Karpas-422 (cell line): ENCODE results near the gene MFN1. TPM values are rescaled to one million over a fixed set of nuclear protein-coding genes. Genes with fewer than 3 reads are reported as not detected.
"Not testable (repeated sequence)": the region's sequence is repeated elsewhere in the genome, so short reads cannot be mapped to it uniquely, and the experiment has no call there.

Experiments
- DNase-seq: peaks from one replicate; pipeline ENCODE4 v3.0.0-alpha.2; 2015
- H2AFZ ChIP-seq: fragments of 200-600 bp; sonication (generic); 2 replicates; pipeline ENCODE4 v1.6.1; 2014; ENCODE audit warnings: antibody characterized with exemption, low read length, mixed read lengths
- H3K27ac ChIP-seq: fragments of 200-600 bp; sonication (generic); 2 replicates; pipeline ENCODE4 v1.5.1; 2014; ENCODE audit warnings: mild to moderate bottlenecking, low read length, moderate library complexity
- H3K27me3 ChIP-seq: fragments of 200-600 bp; sonication (generic); 2 replicates; pipeline ENCODE4 v1.6.1; 2014; ENCODE audit warnings: low read length, mixed read lengths
- H3K36me3 ChIP-seq: fragments of 200-600 bp; sonication (generic); 2 replicates; pipeline ENCODE4 v1.6.1; 2014; ENCODE audit warnings: low read length, mixed read lengths; ENCODE audit not compliant: insufficient read depth
- H3K4me1 ChIP-seq: fragments of 200-600 bp; sonication (generic); 2 replicates; pipeline ENCODE4 v1.6.1; 2014; ENCODE audit warnings: mild to moderate bottlenecking, low read length, mixed read lengths
- H3K4me2 ChIP-seq: fragments of 200-600 bp; sonication (generic); 2 replicates; pipeline ENCODE4 v1.6.1; 2014; ENCODE audit warnings: low read length, low read depth, mild to moderate bottlenecking; ENCODE audit not compliant: poor library complexity, severe bottlenecking
- H3K4me3 ChIP-seq: fragments of 200-600 bp; sonication (generic); 2 replicates; pipeline ENCODE4 v1.5.1; 2014; ENCODE audit warnings: mild to moderate bottlenecking, antibody characterized with exemption, low read length, mixed read lengths
- H3K79me2 ChIP-seq: fragments of 200-600 bp; sonication (generic); 2 replicates; pipeline ENCODE4 v1.6.1; 2014; ENCODE audit warnings: mild to moderate bottlenecking, low read length, mixed read lengths
- H3K9ac ChIP-seq: fragments of 200-600 bp; sonication (generic); 2 replicates; pipeline ENCODE4 v1.6.0; 2014; ENCODE audit warnings: low read length
- H3K9me2 ChIP-seq: fragments of 200-600 bp; sonication (generic), shearing (Covaris generic); replicated peaks from 2 replicates; pipeline ENCODE4 v1.6.0; 2014; ENCODE audit warnings: mild to moderate bottlenecking, low read length, moderate library complexity; ENCODE audit not compliant: insufficient read depth
- H3K9me3 ChIP-seq: fragments of 300-700, 200-600 bp; sonication (generic); 2 replicates; pipeline ENCODE4 v1.6.1; 2014; ENCODE audit warnings: low read length, mixed read lengths
- H4K20me1 ChIP-seq: fragments of 200-600 bp; sonication (generic); 2 replicates; pipeline ENCODE4 v1.6.1; 2014; ENCODE audit warnings: mild to moderate bottlenecking, antibody characterized with exemption, low read length, low read depth; ENCODE audit not compliant: insufficient read depth
- total RNA-seq: library from RNA; depleted of rRNA; stranded (reverse); fragments of >200 nt; shearing (Covaris generic); gene quantifications from 2 replicates; pipeline ENCODE4 v1.2.3, GENCODE V29; 2014; ENCODE audit warnings: low replicate concordance; rRNA removed

Gene MFN1
- total RNA-seq: 26.1 and 58.9 TPM in 2 replicates

DNA sequence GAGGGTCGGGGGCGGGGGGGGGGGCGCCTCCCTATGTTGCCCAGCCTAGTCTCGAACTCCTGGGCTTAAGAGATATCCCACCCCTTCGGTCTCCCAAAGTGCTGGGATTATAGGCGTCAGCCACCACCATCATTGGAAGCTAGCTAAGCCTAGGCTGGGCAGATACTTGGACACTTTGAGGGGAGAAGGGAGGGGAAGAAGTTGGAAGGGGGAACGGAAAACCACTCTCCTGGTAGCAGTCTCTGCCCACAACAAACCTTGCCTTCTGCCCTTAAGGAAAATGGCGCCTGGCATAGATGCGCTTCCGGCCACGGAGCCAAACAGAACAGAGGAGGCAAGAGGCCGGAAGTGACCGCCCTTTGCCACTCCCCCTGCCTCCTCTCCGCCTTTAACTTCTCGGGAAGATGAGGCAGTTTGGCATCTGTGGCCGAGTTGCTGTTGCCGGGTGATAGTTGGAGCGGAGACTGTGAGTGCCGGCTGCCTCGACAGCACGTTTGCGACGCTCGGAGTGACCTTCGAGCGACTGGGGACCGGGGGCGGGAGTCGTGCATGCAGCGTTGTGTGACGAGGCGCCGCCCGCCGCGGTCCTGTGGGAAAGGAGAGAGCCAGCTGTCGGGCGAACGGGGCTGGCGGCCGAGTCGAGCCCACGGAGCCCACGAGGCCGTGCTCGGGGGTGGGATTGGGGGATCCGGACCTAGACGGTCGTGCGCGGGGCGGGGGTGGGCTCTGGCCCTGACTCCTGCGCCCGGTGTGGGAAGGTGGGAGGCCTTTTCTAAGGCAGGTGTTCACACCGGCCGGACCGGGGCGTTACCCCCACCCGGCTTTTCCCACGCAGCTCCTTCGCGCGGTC, at the start of gene MFN1:
TSS of gene MFN1 (plus strand) at position 365 of the 850 bp plus-strand sequence. CDS start 1,143 bp downstream, outside the sequence.
- Histone ChIP-seq H3K4me3 (peak within 1 kb of the TSS; percentile 83), H3K9me3 (no peaks in the 10 kb centered on the region), H2AFZ (peak within 1 kb of the TSS; percentile 90), H3K27me3 (no peaks in the 10 kb centered on the region), H3K4me2 (peak within 1 kb of the TSS; percentile 76), H3K36me3 (peaks cover 17% of the 10 kb centered on the region), H3K9ac (peak within 1 kb of the TSS; percentile 78), H3K9me2 (no peaks in the 10 kb centered on the region), H3K4me1 (peaks cover 32% of the 10 kb centered on the region), H4K20me1 (no peaks in the 10 kb centered on the region), H3K27ac (peak within 1 kb of the TSS; percentile 81), H3K79me2 (peaks cover 38% of the 10 kb centered on the region)
- peak; percentile 96 for DNase-seq

DNA sequence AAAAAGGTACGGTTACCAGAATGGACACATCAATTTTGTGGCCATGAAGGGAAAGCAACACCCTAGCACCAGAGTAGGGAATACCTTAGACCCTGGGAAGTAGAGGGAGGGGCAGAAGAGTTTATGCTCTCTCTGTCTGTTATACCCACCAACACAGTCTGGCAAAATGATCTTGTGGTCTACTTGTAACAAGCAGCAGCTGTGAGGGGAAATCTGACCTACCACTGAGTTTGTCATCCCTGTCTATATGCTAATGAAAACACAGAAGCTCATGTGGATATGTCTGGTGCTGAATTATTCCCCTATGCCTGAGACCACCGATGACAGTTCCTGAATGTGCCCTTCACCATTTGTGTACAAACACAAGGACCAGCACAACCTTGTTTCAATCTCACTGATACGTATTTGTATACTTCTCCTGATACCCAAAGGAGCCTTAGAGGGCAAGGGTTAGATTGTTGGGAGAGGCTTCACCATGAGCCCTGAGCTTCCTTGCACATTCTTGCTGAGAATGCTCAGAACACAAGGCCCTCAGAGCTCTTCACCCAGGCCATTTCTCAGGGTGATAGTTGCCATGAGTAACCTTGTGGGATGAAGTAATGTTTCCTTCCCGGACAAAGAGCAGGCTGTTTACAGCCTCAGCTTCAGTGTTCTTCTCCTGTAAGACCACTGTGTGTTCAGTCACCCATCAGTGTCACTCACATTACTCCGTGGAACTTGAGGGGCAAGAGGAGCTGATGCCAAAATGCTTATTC, 49.4 kb upstream of the MFN1 start:
- H2AFZ ChIP-seq: no peak overlapping the region
- no peak for DNase-seq
- H3K9me3 ChIP-seq: peaks cover 7% of the 10 kb centered on the region
- H3K9me2 ChIP-seq: no peaks in the 10 kb centered on the region
- H3K4me2 ChIP-seq: no peak overlapping the region
- no peaks in the 10 kb centered on the region for H3K4me1 ChIP-seq
- no peak overlapping the region for H3K27ac ChIP-seq
- no peak overlapping the region for H3K9ac ChIP-seq
- 0 out of 2 replicates have a peak, but pooled peaks cover 3% of the 10 kb centered on the region for H3K27me3 ChIP-seq
- no peak overlapping the region for H3K4me3 ChIP-seq
- H3K36me3 ChIP-seq: no peaks in the 10 kb centered on the region
- H4K20me1 ChIP-seq: no peaks in the 10 kb centered on the region
- H3K79me2 ChIP-seq: no peaks in the 10 kb centered on the region

GRCh38 chr3:179299316-179299715, 48.2 kb upstream of the MFN1 start:
- no peak overlapping the region for H3K4me3 ChIP-seq
- H3K9me3 ChIP-seq: peaks cover 7% of the 10 kb centered on the region
- H3K36me3 ChIP-seq: no peaks in the 10 kb centered on the region
- H3K9ac ChIP-seq: no peak overlapping the region
- no peak overlapping the region for H3K27ac ChIP-seq
- no peaks in the 10 kb centered on the region for H3K4me1 ChIP-seq
- H4K20me1 ChIP-seq: no peaks in the 10 kb centered on the region
- no peak overlapping the region for H2AFZ ChIP-seq
- no peak overlapping the region for H3K4me2 ChIP-seq
- H3K79me2 ChIP-seq: no peaks in the 10 kb centered on the region
- H3K9me2 ChIP-seq: no peaks in the 10 kb centered on the region
- H3K27me3 ChIP-seq: 0 out of 2 replicates have a peak, but pooled peaks cover 3% of the 10 kb centered on the region
- no peak for DNase-seq

DNA sequence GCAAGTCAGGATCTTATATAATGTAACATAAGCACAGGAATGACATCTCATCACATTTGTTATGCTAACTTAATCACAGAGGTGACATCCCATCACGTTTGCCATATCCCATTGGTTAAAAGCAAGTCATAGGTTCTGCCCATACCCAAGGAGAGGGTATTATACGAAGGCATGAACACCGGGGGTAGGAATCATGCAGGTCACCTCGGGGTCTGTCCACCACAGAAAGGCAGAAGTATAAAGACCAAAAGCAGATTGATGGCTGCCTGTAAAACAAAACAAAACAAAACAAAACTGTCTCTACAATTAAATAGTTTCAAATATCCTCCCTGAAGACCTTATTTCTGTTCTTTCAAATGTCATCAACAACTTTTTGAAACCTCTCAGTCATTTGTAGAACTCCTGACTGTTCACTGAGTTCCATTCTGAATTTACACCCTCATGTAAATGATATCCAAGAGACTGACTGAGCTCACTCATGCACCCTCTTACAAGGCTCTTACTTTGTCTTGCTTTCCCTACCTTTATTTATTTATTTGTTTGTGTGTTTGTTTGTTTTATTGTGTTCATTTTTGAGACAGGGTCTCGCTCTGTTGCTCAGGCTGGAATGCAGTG, 47.4 kb upstream of the MFN1 start:
- Histone ChIP-seq H4K20me1 (no peaks in the 10 kb centered on the region), H3K27me3 (0 out of 2 replicates have a peak, but pooled peaks cover 3% of the 10 kb centered on the region), H3K36me3 (no peaks in the 10 kb centered on the region), H3K9me2 (no peaks in the 10 kb centered on the region), H3K4me3 (no peak overlapping the region), H3K9ac (no peak overlapping the region), H3K9me3 (peaks cover 7% of the 10 kb centered on the region), H3K4me2 (no peak overlapping the region), H3K4me1 (no peaks in the 10 kb centered on the region), H3K79me2 (no peaks in the 10 kb centered on the region), H3K27ac (no peak overlapping the region), H2AFZ (no peak overlapping the region)
- no peak for DNase-seq

DNA sequence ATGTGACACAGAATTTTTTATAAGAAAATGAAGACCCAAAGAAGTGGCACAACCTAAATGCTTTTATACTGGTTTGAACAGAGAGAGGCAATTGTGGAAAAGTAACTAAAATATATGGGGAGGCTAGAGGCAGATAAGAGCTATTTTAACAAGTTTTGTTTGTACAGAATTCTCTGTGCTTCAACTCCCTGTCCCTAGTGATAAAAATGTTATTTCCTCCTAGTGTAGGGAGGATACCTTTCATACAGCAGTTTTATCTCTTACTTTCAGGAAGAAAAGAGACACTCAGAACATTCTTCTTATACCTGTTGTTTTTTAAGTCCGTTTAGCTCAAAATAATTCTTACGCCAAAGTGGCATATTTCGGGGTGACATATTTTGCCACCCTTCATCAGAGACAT, 45.9 kb upstream of the MFN1 start:
- H4K20me1 ChIP-seq: no peaks in the 10 kb centered on the region
- H3K27ac ChIP-seq: no peak overlapping the region
- H3K4me2 ChIP-seq: no peak overlapping the region
- no peak for DNase-seq
- H3K27me3 ChIP-seq: 0 out of 2 replicates have a peak, but pooled peaks cover 3% of the 10 kb centered on the region
- H3K9me3 ChIP-seq: peaks cover 7% of the 10 kb centered on the region
- no peak overlapping the region for H2AFZ ChIP-seq
- H3K4me1 ChIP-seq: no peaks in the 10 kb centered on the region
- no peak overlapping the region for H3K4me3 ChIP-seq
- no peaks in the 10 kb centered on the region for H3K9me2 ChIP-seq
- no peak overlapping the region for H3K9ac ChIP-seq
- no peaks in the 10 kb centered on the region for H3K36me3 ChIP-seq
- no peaks in the 10 kb centered on the region for H3K79me2 ChIP-seq

- no peak for DNase-seq
- no peaks in the 10 kb centered on the region for H3K36me3 ChIP-seq
- no peaks in the 10 kb centered on the region for H3K79me2 ChIP-seq
- H3K27ac ChIP-seq: no peak overlapping the region
- H3K9ac ChIP-seq: no peak overlapping the region
- no peak overlapping the region for H3K4me3 ChIP-seq
- H3K9me3 ChIP-seq: peaks cover 7% of the 10 kb centered on the region
- no peaks in the 10 kb centered on the region for H3K9me2 ChIP-seq
- 0 out of 2 replicates have a peak, but pooled peaks cover 3% of the 10 kb centered on the region for H3K27me3 ChIP-seq
- no peaks in the 10 kb centered on the region for H3K4me1 ChIP-seq
- no peak overlapping the region for H2AFZ ChIP-seq
- no peak overlapping the region for H3K4me2 ChIP-seq
- H4K20me1 ChIP-seq: no peaks in the 10 kb centered on the region
Measured at GRCh38 chr3:179302111-179302510, 45.4 kb upstream of the MFN1 start.

GRCh38 chr3:179304605-179305004, 42.9 kb upstream of the MFN1 start:
- H3K79me2 ChIP-seq: no peaks in the 10 kb centered on the region
- no peaks in the 10 kb centered on the region for H3K27me3 ChIP-seq
- no peak for DNase-seq
- H3K4me2 ChIP-seq: no peak overlapping the region
- no peak overlapping the region for H3K27ac ChIP-seq
- no peak overlapping the region for H3K9ac ChIP-seq
- H3K4me3 ChIP-seq: no peak overlapping the region
- no peaks in the 10 kb centered on the region; the same call in 1 of the 2 replicates for H3K9me3 ChIP-seq
- H3K4me1 ChIP-seq: peaks cover 8% of the 10 kb centered on the region
- no peak overlapping the region for H2AFZ ChIP-seq
- no peaks in the 10 kb centered on the region for H3K9me2 ChIP-seq
- H3K36me3 ChIP-seq: no peaks in the 10 kb centered on the region
- H4K20me1 ChIP-seq: no peaks in the 10 kb centered on the region

DNA sequence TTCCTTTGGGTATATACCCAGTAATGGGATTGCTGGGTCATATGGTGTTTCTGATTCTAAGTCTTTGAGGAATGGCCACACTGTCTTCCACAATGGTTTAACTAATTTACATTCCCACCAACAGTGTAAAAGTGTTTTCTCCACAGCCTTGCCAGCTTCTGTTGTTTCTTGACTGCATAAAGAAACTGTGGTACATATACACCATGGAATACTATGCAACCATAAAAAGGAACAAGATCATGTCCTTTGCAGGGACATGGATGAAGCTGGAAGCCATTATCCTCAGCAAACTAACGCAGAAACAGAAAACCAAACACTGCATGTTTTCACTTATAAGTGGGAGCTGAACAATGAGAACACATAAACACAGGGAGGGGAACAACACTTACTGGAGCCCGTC, 40.1 kb upstream of the MFN1 start:
- peaks cover 11% of the 10 kb centered on the region for H3K4me1 ChIP-seq
- H3K27me3 ChIP-seq, H3K4me3 ChIP-seq, H2AFZ ChIP-seq, H3K36me3 ChIP-seq, H3K9ac ChIP-seq, H4K20me1 ChIP-seq, H3K4me2 ChIP-seq, DNase-seq, H3K79me2 ChIP-seq, H3K9me2 ChIP-seq, H3K27ac ChIP-seq, H3K9me3 ChIP-seq: not testable (repeated sequence)
